Uterus (tissue), 4 donors: ENCODE measurements around the gene LMCD1. TPM values are rescaled to one million over a fixed set of nuclear protein-coding genes. Genes with fewer than 3 reads are reported as not detected.

Experiments used
- DNase-seq, 2 donors: peaks; one replicate each; pipeline ENCODE4 v3.0.0-alpha.2; 2019 to 2020
- H3K27ac ChIP-seq, 2 donors: fragments of 200-600 bp; sonication (generic); 1 replicate in 1 of 2; 2 replicates in 1 of 2; pipeline ENCODE4 v1.5.1; 2016 to 2018
- H3K27me3 ChIP-seq, 2 donors: fragments of 200-600 bp; sonication (generic); one replicate each; pipeline ENCODE4 v1.5.1; 2018 to 2019; ENCODE audit warnings: control low read depth in 1 of 2
- H3K36me3 ChIP-seq, 2 donors: fragments of 200-600 bp; sonication (generic); one replicate each; pipeline ENCODE4 v1.5.1; 2019; ENCODE audit warnings: control low read depth in 1 of 2
- H3K4me1 ChIP-seq, 2 donors: fragments of 200-600 bp; sonication (generic); one replicate each; pipeline ENCODE4 v1.5.1; 2018 to 2019; ENCODE audit warnings: control low read depth in 1 of 2
- H3K4me3 ChIP-seq, 2 donors: fragments of 200-600 bp; sonication (generic); 1 replicate in 1 of 2; 2 replicates in 1 of 2; pipeline ENCODE4 v1.5.1; 2018 to 2019; ENCODE audit warnings: mild to moderate bottlenecking in 1 of 2
- H3K9me3 ChIP-seq, 2 donors: fragments of 200-600 bp; sonication (generic); one replicate each; pipeline ENCODE4 v1.5.1; 2019; ENCODE audit warnings: control low read depth in 1 of 2
- CTCF ChIP-seq, 4 experiments: fragments of 200-600 bp in 2 of 4; fragments of 450-650 bp in 2 of 4; sonication (generic) in 2 of 4; IDR thresholded peaks; one replicate each; pipeline ENCODE4 v1.5.1; 2016 to 2019; ENCODE audit warnings: antibody characterized with exemption in 4 of 4, mild to moderate bottlenecking in 2 of 4, moderate library complexity in 1 of 4
- POLR2A ChIP-seq, 2 donors: fragments of 450-650 bp; IDR thresholded peaks; one replicate each; pipeline ENCODE4 v1.6.1; 2016; ENCODE audit warnings: antibody characterized with exemption in 2 of 2, mild to moderate bottlenecking in 1 of 2, moderate library complexity in 1 of 2
- intact Hi-C: fragments of 100-400 bp; cut with DNase I; formaldehyde crosslinking; loops from one replicate; pipeline ENCODE4 v1.15.1; 2023; ENCODE audit warnings: low total_unique reads
- total RNA-seq, 4 donors: library from RNA; depleted of rRNA in 3 of 4; stranded (reverse); fragments of >200 nt in 3 of 4; gene quantifications; one replicate each; pipeline versions ENCODE4 v1.1.0 to v1.2.4, GENCODE V29; 2014 to 2023
- donor health status: DM: yes; HTN: yes; CAD: no.

LMCD1 gene
- total RNA-seq, 4 donors from 2014 or later = 70.9 to 163 (median 115) TPM

GRCh38 chr3:8571256-8571655 is 69.6 kb downstream of the LMCD1 start:
- DNase-seq = no peak
- Histone ChIP-seq H3K4me3 (no peak overlapping the region), H3K9me3 (no peaks in the 10 kb centered on the region), H3K36me3 (no peaks in the 10 kb centered on the region), H3K27ac (no peak overlapping the region), H3K4me1 (peaks cover 0 to 4% of the 10 kb centered on the region in 2 donors), H3K27me3 (no peaks in the 10 kb centered on the region)
- intact Hi-C loops = no loop called here
- no peak for TF ChIP-seq CTCF (IDR thresholded peaks at IDR 0.05)
- no peak for TF ChIP-seq POLR2A (IDR thresholded peaks at IDR 0.05)

- peak overlapping the region in 1 of 2 donors; percentile 55 for H3K27ac ChIP-seq
- intact Hi-C loops = no loop called here
- TF ChIP-seq POLR2A (IDR thresholded peaks at IDR 0.05) (no peak), CTCF (IDR thresholded peaks at IDR 0.05) (no peak)
Observed at GRCh38 chr3:8573342-8573926, 71.8 kb downstream of the LMCD1 start.

GRCh38 chr3:8574040-8574669 is 72.5 kb downstream of the LMCD1 start:
- no peak overlapping the region for H3K4me3 ChIP-seq
- H3K27ac ChIP-seq = peak overlapping the region; percentile 15 to 55
- H3K4me1 ChIP-seq = peaks cover 0 to 4% of the 10 kb centered on the region in 2 donors
- TF ChIP-seq CTCF (IDR thresholded peaks at IDR 0.05) = no peak
- TF ChIP-seq POLR2A (IDR thresholded peaks at IDR 0.05) = no peak
- DNase-seq = no peak
- H3K27me3 ChIP-seq = no peaks in the 10 kb centered on the region
- H3K9me3 ChIP-seq = no peaks in the 10 kb centered on the region
- H3K36me3 ChIP-seq = no peaks in the 10 kb centered on the region
- intact Hi-C loops = no loop called here

More at GRCh38 chr3:8573342-8573926, 71.8 kb downstream of the LMCD1 start:
- Histone ChIP-seq H3K36me3 (no peaks in the 10 kb centered on the region), H3K9me3 (no peaks in the 10 kb centered on the region), H3K4me1 (peaks cover 0 to 4% of the 10 kb centered on the region in 2 donors), H3K4me3 (no peak overlapping the region), H3K27me3 (no peaks in the 10 kb centered on the region)
- no peak for DNase-seq

GRCh38 chr3:8574670-8575322 is 73.2 kb downstream of the LMCD1 start:
- Histone ChIP-seq H3K4me3 (no peak overlapping the region), H3K9me3 (no peaks in the 10 kb centered on the region), H3K36me3 (no peaks in the 10 kb centered on the region), H3K27ac (peak overlapping the region in 1 of 2 donors; percentile 55), H3K4me1 (peaks cover 0 to 4% of the 10 kb centered on the region in 2 donors), H3K27me3 (no peaks in the 10 kb centered on the region)
- no peak for DNase-seq
- intact Hi-C loops = no loop called here
- TF ChIP-seq CTCF (IDR thresholded peaks at IDR 0.05) (no peak), POLR2A (IDR thresholded peaks at IDR 0.05) (no peak)
